ENCODE measurements around the gene CNTNAP2. TPM values are rescaled to one million over a fixed set of nuclear protein-coding genes. Genes with fewer than 3 reads are reported as not detected.
A peak's percentile ranks its signal among the peaks of the same experiment; 100 is the strongest.

CNTNAP2 gene
- total and polyA plus RNA-seq, 8 donors = 0.94 to 42.5 (median 38.6) TPM

- ATAC-seq = no peak
- Histone ChIP-seq H3K27ac (no peak overlapping the region), H3K4me1 (no peaks in the 10 kb centered on the region), H3K36me3 (no peaks in the 10 kb centered on the region), H3K27me3 (no peaks in the 10 kb centered on the region), H3K4me3 (no peak overlapping the region), H3K9me3 (peaks cover 0 to 27% of the 10 kb centered on the region in 2 donors)
- TF ChIP-seq, protein P1, sequence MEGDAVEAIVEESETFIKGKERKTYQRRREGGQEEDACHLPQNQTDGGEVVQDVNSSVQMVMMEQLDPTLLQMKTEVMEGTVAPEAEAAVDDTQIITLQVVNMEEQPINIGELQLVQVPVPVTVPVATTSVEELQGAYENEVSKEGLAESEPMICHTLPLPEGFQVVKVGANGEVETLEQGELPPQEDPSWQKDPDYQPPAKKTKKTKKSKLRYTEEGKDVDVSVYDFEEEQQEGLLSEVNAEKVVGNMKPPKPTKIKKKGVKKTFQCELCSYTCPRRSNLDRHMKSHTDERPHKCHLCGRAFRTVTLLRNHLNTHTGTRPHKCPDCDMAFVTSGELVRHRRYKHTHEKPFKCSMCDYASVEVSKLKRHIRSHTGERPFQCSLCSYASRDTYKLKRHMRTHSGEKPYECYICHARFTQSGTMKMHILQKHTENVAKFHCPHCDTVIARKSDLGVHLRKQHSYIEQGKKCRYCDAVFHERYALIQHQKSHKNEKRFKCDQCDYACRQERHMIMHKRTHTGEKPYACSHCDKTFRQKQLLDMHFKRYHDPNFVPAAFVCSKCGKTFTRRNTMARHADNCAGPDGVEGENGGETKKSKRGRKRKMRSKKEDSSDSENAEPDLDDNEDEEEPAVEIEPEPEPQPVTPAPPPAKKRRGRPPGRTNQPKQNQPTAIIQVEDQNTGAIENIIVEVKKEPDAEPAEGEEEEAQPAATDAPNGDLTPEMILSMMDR (IDR thresholded peaks at IDR 0.05) = no peak
- DNase-seq = peak in 1 of 4 donors; percentile 16
- intact Hi-C loops (cut with DNase I) = no loop called here
Measured at GRCh38 chr7:146791344-146792285, 675.0 kb downstream of the CNTNAP2 start.

DNA sequence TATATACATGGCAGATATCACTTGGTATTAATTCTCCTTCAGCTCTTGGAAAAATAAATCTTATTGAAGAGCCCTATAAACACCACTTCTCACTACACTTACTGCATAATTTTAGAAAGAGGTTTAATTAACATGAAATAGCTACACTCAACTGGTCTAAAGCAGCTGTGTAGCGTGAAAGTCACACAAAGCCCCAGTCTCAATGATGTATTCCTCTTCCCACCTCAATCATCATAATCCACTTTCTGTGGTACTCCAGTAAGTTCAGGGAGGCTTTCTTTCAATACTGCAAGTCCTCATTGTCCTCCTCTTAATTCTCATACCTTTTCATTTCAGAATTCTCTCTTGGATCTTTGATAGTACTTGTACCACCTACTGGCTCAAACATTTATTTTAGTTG is 688.0 kb downstream of the CNTNAP2 start:
- H3K27ac ChIP-seq = no peak overlapping the region
- H3K4me3 ChIP-seq = no peak overlapping the region
- peaks cover 0 to 16% of the 10 kb centered on the region in 2 donors for H3K9me3 ChIP-seq
- DNase-seq (no peak), ATAC-seq (no peak)
- TF ChIP-seq, protein P1 (IDR thresholded peaks at IDR 0.05) = no peak
- no peaks in the 10 kb centered on the region for H3K4me1 ChIP-seq
- no peaks in the 10 kb centered on the region for H3K36me3 ChIP-seq
- H3K27me3 ChIP-seq = no peaks in the 10 kb centered on the region
- intact Hi-C loops (cut with DNase I) = no loop called here

DNA sequence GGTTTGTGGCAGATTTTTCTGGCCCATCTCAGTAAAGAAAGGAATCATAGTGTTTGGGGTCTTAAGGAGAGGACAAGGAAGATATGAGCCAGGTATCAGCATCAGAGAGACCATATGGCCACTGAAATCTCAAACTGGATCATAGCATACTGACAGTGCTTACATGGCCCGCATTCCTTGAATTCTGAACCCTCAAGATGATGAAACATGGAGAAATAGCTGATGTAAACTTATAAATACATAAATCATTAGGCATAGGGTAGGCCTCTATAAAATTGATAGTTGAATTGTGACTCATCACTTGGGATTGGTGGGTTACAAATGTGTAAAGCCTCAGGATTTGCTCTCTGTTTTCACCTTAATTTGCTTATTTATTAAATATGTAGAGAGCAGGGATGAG is 688.5 kb downstream of the CNTNAP2 start:
- no peaks in the 10 kb centered on the region for H3K27me3 ChIP-seq
- ATAC-seq (no peak), DNase-seq (no peak)
- intact Hi-C loops (cut with DNase I) = no loop called here
- TF ChIP-seq, protein P1 (IDR thresholded peaks at IDR 0.05) = no peak
- H3K36me3 ChIP-seq = no peaks in the 10 kb centered on the region
- no peaks in the 10 kb centered on the region for H3K4me1 ChIP-seq
- H3K27ac ChIP-seq = no peak overlapping the region
- H3K9me3 ChIP-seq = peaks cover 0 to 19% of the 10 kb centered on the region in 2 donors
- no peak overlapping the region for H3K4me3 ChIP-seq

- TF ChIP-seq, protein P1 (IDR thresholded peaks at IDR 0.05) = no peak
- Histone ChIP-seq H3K4me3 (no peak overlapping the region), H3K4me1 (no peaks in the 10 kb centered on the region), H3K9me3 (peaks cover 0 to 13% of the 10 kb centered on the region in 2 donors), H3K27me3 (no peaks in the 10 kb centered on the region), H3K36me3 (no peaks in the 10 kb centered on the region), H3K27ac (no peak overlapping the region)
- intact Hi-C loops (cut with DNase I) = no loop called here
- DNase-seq (no peak), ATAC-seq (no peak)
Measured at GRCh38 chr7:146826329-146826728, 709.7 kb downstream of the CNTNAP2 start.

DNA sequence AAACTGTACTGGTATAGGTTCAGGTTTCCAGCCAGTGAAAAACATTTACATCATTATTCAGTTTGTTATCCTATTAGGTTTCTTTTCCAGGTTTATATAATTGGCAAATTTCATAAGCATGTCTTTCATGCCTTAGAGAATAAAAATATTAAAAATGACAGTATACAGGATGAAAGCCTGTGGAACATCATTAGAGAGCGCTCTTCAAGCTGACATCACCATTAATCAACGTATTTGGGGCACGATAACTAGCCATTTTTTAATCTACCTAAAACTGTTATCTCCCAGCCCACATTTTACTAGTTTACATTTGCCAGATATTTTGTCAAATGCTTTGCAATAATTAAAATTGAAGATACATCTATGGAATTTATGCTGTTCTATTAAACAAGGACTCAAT is 714.1 kb downstream of the CNTNAP2 start:
- no peak for ATAC-seq
- Histone ChIP-seq H3K36me3 (no peaks in the 10 kb centered on the region), H3K4me1 (no peaks in the 10 kb centered on the region), H3K27ac (no peak overlapping the region), H3K9me3 (peaks cover 0 to 9% of the 10 kb centered on the region in 2 donors), H3K27me3 (no peaks in the 10 kb centered on the region), H3K4me3 (no peak overlapping the region)
- intact Hi-C loops (cut with DNase I) = no loop called here
- TF ChIP-seq, protein P1 (IDR thresholded peaks at IDR 0.05) = no peak
- DNase-seq = no peak

Data from left lung (tissue), 10 donors.